ENCODE data around the gene PTPRM. TPM values are rescaled to one million over a fixed set of nuclear protein-coding genes. Genes with fewer than 3 reads are reported as not detected.

Gene PTPRM
- total RNA-seq, 1 experiment from 2014 or later: 11.1 TPM

DNA sequence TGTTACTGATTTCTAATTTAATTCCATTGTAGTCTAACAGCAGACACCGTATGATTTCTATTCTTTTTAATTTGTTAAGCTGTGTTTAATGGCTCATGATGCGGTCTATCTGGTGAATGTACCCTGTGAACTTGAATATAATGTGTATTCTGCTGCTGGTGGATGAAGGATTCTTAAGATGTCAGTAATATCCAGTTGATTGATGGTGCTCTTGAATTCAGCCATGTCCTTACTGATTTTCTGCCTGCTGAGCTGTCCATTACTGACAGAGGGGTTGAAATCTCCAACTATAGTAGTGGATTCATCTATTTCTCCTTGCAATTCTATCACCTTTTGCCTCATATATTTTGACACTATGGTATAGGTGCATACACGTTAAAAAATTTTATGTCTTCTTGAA, 668.8 kb downstream of the PTPRM start:
- ChIA-PET POLR2A (no interaction called here), CTCF (no interaction called here)
- Mint-ChIP-seq H3K36me3 (peaks cover 18% of the 10 kb centered on the region), H3K4me3 (no peak overlapping the region), H3K27ac (no peak overlapping the region), H3K4me1 (peaks cover 26% of the 10 kb centered on the region), H3K9me3 (peaks cover 29% of the 10 kb centered on the region), H3K27me3 (ENCODE audit: low read depth) (no peaks in the 10 kb centered on the region)
- DNase-seq (ENCODE audit: low spot score) (no peak), ATAC-seq (no peak)
- TF ChIP-seq RELA (CRISPR knock-in tag; IDR thresholded peaks at IDR 0.05; ENCODE audit: borderline replicate concordance): no peak
- TF ChIP-seq ZNF317 (CRISPR knock-in tag; IDR thresholded peaks at IDR 0.05; ENCODE audit: borderline replicate concordance, low read depth): no peak
- TF ChIP-seq TEAD4 (CRISPR knock-in tag; IDR thresholded peaks at IDR 0.05): no peak
- no peak for TF ChIP-seq TCF7 (CRISPR knock-in tag; IDR thresholded peaks at IDR 0.05; ENCODE audit: low read depth)
- TF ChIP-seq, protein P1, sequence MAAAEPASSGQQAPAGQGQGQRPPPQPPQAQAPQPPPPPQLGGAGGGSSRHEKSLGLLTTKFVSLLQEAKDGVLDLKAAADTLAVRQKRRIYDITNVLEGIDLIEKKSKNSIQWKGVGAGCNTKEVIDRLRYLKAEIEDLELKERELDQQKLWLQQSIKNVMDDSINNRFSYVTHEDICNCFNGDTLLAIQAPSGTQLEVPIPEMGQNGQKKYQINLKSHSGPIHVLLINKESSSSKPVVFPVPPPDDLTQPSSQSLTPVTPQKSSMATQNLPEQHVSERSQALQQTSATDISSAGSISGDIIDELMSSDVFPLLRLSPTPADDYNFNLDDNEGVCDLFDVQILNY (CRISPR knock-in tag; IDR thresholded peaks at IDR 0.05): no peak
- TF ChIP-seq, protein P2, sequence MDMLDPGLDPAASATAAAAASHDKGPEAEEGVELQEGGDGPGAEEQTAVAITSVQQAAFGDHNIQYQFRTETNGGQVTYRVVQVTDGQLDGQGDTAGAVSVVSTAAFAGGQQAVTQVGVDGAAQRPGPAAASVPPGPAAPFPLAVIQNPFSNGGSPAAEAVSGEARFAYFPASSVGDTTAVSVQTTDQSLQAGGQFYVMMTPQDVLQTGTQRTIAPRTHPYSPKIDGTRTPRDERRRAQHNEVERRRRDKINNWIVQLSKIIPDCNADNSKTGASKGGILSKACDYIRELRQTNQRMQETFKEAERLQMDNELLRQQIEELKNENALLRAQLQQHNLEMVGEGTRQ (CRISPR knock-in tag; IDR thresholded peaks at IDR 0.05): no peak
- TF ChIP-seq, protein P3, sequence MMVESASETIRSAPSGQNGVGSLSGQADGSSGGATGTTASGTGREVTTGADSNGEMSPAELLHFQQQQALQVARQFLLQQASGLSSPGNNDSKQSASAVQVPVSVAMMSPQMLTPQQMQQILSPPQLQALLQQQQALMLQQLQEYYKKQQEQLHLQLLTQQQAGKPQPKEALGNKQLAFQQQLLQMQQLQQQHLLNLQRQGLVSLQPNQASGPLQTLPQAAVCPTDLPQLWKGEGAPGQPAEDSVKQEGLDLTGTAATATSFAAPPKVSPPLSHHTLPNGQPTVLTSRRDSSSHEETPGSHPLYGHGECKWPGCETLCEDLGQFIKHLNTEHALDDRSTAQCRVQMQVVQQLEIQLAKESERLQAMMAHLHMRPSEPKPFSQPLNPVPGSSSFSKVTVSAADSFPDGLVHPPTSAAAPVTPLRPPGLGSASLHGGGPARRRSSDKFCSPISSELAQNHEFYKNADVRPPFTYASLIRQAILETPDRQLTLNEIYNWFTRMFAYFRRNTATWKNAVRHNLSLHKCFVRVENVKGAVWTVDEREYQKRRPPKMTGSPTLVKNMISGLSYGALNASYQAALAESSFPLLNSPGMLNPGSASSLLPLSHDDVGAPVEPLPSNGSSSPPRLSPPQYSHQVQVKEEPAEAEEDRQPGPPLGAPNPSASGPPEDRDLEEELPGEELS (CRISPR knock-in tag; IDR thresholded peaks at IDR 0.05): no peak
- TF ChIP-seq, protein P4, sequence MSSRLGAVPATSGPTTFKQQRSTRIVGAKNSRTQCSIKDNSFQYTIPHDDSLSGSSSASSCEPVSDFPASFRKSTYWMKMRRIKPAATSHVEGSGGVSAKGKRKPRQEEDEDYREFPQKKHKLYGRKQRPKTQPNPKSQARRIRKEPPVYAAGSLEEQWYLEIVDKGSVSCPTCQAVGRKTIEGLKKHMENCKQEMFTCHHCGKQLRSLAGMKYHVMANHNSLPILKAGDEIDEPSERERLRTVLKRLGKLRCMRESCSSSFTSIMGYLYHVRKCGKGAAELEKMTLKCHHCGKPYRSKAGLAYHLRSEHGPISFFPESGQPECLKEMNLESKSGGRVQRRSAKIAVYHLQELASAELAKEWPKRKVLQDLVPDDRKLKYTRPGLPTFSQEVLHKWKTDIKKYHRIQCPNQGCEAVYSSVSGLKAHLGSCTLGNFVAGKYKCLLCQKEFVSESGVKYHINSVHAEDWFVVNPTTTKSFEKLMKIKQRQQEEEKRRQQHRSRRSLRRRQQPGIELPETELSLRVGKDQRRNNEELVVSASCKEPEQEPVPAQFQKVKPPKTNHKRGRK (CRISPR knock-in tag; IDR thresholded peaks at IDR 0.05; ENCODE audit: borderline replicate concordance): no peak
- TF ChIP-seq, protein P5, sequence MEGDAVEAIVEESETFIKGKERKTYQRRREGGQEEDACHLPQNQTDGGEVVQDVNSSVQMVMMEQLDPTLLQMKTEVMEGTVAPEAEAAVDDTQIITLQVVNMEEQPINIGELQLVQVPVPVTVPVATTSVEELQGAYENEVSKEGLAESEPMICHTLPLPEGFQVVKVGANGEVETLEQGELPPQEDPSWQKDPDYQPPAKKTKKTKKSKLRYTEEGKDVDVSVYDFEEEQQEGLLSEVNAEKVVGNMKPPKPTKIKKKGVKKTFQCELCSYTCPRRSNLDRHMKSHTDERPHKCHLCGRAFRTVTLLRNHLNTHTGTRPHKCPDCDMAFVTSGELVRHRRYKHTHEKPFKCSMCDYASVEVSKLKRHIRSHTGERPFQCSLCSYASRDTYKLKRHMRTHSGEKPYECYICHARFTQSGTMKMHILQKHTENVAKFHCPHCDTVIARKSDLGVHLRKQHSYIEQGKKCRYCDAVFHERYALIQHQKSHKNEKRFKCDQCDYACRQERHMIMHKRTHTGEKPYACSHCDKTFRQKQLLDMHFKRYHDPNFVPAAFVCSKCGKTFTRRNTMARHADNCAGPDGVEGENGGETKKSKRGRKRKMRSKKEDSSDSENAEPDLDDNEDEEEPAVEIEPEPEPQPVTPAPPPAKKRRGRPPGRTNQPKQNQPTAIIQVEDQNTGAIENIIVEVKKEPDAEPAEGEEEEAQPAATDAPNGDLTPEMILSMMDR (IDR thresholded peaks at IDR 0.05): no peak
- TF ChIP-seq, protein P6, sequence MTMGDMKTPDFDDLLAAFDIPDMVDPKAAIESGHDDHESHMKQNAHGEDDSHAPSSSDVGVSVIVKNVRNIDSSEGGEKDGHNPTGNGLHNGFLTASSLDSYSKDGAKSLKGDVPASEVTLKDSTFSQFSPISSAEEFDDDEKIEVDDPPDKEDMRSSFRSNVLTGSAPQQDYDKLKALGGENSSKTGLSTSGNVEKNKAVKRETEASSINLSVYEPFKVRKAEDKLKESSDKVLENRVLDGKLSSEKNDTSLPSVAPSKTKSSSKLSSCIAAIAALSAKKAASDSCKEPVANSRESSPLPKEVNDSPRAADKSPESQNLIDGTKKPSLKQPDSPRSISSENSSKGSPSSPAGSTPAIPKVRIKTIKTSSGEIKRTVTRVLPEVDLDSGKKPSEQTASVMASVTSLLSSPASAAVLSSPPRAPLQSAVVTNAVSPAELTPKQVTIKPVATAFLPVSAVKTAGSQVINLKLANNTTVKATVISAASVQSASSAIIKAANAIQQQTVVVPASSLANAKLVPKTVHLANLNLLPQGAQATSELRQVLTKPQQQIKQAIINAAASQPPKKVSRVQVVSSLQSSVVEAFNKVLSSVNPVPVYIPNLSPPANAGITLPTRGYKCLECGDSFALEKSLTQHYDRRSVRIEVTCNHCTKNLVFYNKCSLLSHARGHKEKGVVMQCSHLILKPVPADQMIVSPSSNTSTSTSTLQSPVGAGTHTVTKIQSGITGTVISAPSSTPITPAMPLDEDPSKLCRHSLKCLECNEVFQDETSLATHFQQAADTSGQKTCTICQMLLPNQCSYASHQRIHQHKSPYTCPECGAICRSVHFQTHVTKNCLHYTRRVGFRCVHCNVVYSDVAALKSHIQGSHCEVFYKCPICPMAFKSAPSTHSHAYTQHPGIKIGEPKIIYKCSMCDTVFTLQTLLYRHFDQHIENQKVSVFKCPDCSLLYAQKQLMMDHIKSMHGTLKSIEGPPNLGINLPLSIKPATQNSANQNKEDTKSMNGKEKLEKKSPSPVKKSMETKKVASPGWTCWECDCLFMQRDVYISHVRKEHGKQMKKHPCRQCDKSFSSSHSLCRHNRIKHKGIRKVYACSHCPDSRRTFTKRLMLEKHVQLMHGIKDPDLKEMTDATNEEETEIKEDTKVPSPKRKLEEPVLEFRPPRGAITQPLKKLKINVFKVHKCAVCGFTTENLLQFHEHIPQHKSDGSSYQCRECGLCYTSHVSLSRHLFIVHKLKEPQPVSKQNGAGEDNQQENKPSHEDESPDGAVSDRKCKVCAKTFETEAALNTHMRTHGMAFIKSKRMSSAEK (CRISPR knock-in tag; IDR thresholded peaks at IDR 0.05; ENCODE audit: borderline replicate concordance): no peak
- no peak for TF ChIP-seq ZNF671 (CRISPR knock-in tag; IDR thresholded peaks at IDR 0.05)
- TF ChIP-seq, protein P7, sequence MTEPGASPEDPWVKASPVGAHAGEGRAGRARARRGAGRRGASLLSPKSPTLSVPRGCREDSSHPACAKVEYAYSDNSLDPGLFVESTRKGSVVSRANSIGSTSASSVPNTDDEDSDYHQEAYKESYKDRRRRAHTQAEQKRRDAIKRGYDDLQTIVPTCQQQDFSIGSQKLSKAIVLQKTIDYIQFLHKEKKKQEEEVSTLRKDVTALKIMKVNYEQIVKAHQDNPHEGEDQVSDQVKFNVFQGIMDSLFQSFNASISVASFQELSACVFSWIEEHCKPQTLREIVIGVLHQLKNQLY (CRISPR knock-in tag; IDR thresholded peaks at IDR 0.05): no peak
- no peak for TF ChIP-seq FOXJ3 (CRISPR knock-in tag; IDR thresholded peaks at IDR 0.05; ENCODE audit: borderline replicate concordance)
- no peak for TF ChIP-seq ZNF263 (CRISPR knock-in tag; IDR thresholded peaks at IDR 0.05; ENCODE audit: low read depth)
- TF ChIP-seq, protein P8, sequence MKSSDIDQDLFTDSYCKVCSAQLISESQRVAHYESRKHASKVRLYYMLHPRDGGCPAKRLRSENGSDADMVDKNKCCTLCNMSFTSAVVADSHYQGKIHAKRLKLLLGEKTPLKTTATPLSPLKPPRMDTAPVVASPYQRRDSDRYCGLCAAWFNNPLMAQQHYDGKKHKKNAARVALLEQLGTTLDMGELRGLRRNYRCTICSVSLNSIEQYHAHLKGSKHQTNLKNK (CRISPR knock-in tag; IDR thresholded peaks at IDR 0.05): no peak
- no peak for TF ChIP-seq MXD4 (CRISPR knock-in tag; IDR thresholded peaks at IDR 0.05; ENCODE audit: borderline replicate concordance)
- TF ChIP-seq TEAD1 (CRISPR knock-in tag; IDR thresholded peaks at IDR 0.05): no peak
- no peak for TF ChIP-seq GRHL2 (CRISPR knock-in tag; IDR thresholded peaks at IDR 0.05; ENCODE audit: insufficient replicate concordance, severe bottlenecking)
- TF ChIP-seq, protein P9, sequence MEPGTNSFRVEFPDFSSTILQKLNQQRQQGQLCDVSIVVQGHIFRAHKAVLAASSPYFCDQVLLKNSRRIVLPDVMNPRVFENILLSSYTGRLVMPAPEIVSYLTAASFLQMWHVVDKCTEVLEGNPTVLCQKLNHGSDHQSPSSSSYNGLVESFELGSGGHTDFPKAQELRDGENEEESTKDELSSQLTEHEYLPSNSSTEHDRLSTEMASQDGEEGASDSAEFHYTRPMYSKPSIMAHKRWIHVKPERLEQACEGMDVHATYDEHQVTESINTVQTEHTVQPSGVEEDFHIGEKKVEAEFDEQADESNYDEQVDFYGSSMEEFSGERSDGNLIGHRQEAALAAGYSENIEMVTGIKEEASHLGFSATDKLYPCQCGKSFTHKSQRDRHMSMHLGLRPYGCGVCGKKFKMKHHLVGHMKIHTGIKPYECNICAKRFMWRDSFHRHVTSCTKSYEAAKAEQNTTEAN (CRISPR knock-in tag; IDR thresholded peaks at IDR 0.05): no peak
- no peak for TF ChIP-seq TP53 (CRISPR knock-in tag; IDR thresholded peaks at IDR 0.05)
